ENCODE data around the gene SBF2.

Gene SBF2

GRCh38 chr11:9982796-9983579 lies 311.0 kb downstream of the SBF2 start:
- no peak overlapping the region for H3K27ac ChIP-seq (ENCODE audit: low read length)
- H2AFZ ChIP-seq (ENCODE audit: low read depth, low read length), result no peak overlapping the region
- no peaks in the 10 kb centered on the region for H3K79me2 ChIP-seq (ENCODE audit: low read length)
- peaks cover 17% of the 10 kb centered on the region for H3K4me1 ChIP-seq (ENCODE audit: low read length)
- H3K9me3 ChIP-seq (ENCODE audit: insufficient read depth, low read length), result no peaks in the 10 kb centered on the region
- H4K20me1 ChIP-seq (ENCODE audit: insufficient read depth, low read length), result no peaks in the 10 kb centered on the region
- no peak overlapping the region for H3K9ac ChIP-seq (ENCODE audit: low read length)
- no peak overlapping the region for H3K4me3 ChIP-seq (ENCODE audit: low read length)
- no peak overlapping the region for H3K4me2 ChIP-seq (ENCODE audit: low read length)
- TF ChIP-seq CTCF (IDR thresholded peaks at IDR 0.05; ENCODE audit: low read depth, low read length) (no peak), EZH2phosphoT487 (IDR thresholded peaks at IDR 0.05; ENCODE audit: low read depth) (no peak)
- no peaks in the 10 kb centered on the region for H3K27me3 ChIP-seq (ENCODE audit: low read depth, low read length)
- H3K36me3 ChIP-seq (replicated peaks; ENCODE audit: low read depth, low read length), result no peaks in the 10 kb centered on the region

- Histone ChIP-seq H3K4me2 (ENCODE audit: low read length) (no peak overlapping the region), H3K4me1 (ENCODE audit: low read length) (peaks cover 12% of the 10 kb centered on the region), H3K36me3 (replicated peaks; ENCODE audit: low read depth, low read length) (no peaks in the 10 kb centered on the region), H3K27me3 (ENCODE audit: low read depth, low read length) (no peaks in the 10 kb centered on the region), H2AFZ (ENCODE audit: low read depth, low read length) (no peak overlapping the region), H4K20me1 (ENCODE audit: insufficient read depth, low read length) (no peaks in the 10 kb centered on the region), H3K9me3 (ENCODE audit: insufficient read depth, low read length) (no peaks in the 10 kb centered on the region), H3K9ac (ENCODE audit: low read length) (no peak overlapping the region), H3K27ac (ENCODE audit: low read length) (no peak overlapping the region), H3K4me3 (ENCODE audit: low read length) (no peak overlapping the region), H3K79me2 (ENCODE audit: low read length) (no peaks in the 10 kb centered on the region)
- TF ChIP-seq CTCF (IDR thresholded peaks at IDR 0.05; ENCODE audit: low read depth, low read length) (no peak), EZH2phosphoT487 (IDR thresholded peaks at IDR 0.05; ENCODE audit: low read depth) (no peak)
Measured at GRCh38 chr11:9982127-9982795, 311.8 kb downstream of the SBF2 start.

- Histone ChIP-seq H3K4me3 (ENCODE audit: low read length) (no peak overlapping the region), H3K9me3 (ENCODE audit: insufficient read depth, low read length) (no peaks in the 10 kb centered on the region), H3K4me1 (ENCODE audit: low read length) (peaks cover 8% of the 10 kb centered on the region), H3K27me3 (ENCODE audit: low read depth, low read length) (no peaks in the 10 kb centered on the region), H3K36me3 (replicated peaks; ENCODE audit: low read depth, low read length) (no peaks in the 10 kb centered on the region), H3K9ac (ENCODE audit: low read length) (no peak overlapping the region), H4K20me1 (ENCODE audit: insufficient read depth, low read length) (no peaks in the 10 kb centered on the region), H3K4me2 (ENCODE audit: low read length) (no peak overlapping the region), H3K79me2 (ENCODE audit: low read length) (no peaks in the 10 kb centered on the region), H2AFZ (ENCODE audit: low read depth, low read length) (no peak overlapping the region), H3K27ac (ENCODE audit: low read length) (no peak overlapping the region)
- TF ChIP-seq EZH2phosphoT487 (IDR thresholded peaks at IDR 0.05; ENCODE audit: low read depth) (no peak), CTCF (IDR thresholded peaks at IDR 0.05; ENCODE audit: low read depth, low read length) (no peak)
Measured at GRCh38 chr11:9980931-9981330, 313.1 kb downstream of the SBF2 start.

- no peak overlapping the region for H3K4me2 ChIP-seq (ENCODE audit: low read length)
- H2AFZ ChIP-seq (ENCODE audit: low read depth, low read length), result no peak overlapping the region
- H3K36me3 ChIP-seq (replicated peaks; ENCODE audit: low read depth, low read length), result no peaks in the 10 kb centered on the region
- no peak overlapping the region for H3K27ac ChIP-seq (ENCODE audit: low read length)
- TF ChIP-seq CTCF (IDR thresholded peaks at IDR 0.05; ENCODE audit: low read depth, low read length), result no peak
- TF ChIP-seq EZH2phosphoT487 (IDR thresholded peaks at IDR 0.05; ENCODE audit: low read depth), result no peak
- H3K4me3 ChIP-seq (ENCODE audit: low read length), result no peak overlapping the region
- H3K9me3 ChIP-seq (ENCODE audit: insufficient read depth, low read length), result no peaks in the 10 kb centered on the region
- no peaks in the 10 kb centered on the region for H4K20me1 ChIP-seq (ENCODE audit: insufficient read depth, low read length)
- no peaks in the 10 kb centered on the region for H3K79me2 ChIP-seq (ENCODE audit: low read length)
- peaks cover 6% of the 10 kb centered on the region for H3K4me1 ChIP-seq (ENCODE audit: low read length)
- H3K27me3 ChIP-seq (ENCODE audit: low read depth, low read length), result no peaks in the 10 kb centered on the region; the same call in 1 of the 2 replicates
- H3K9ac ChIP-seq (ENCODE audit: low read length), result no peak overlapping the region
Measured at GRCh38 chr11:9977554-9977953, 316.5 kb downstream of the SBF2 start.
